Cardiac muscle cell (in vitro differentiated cells and primary cell): ENCODE measurements around the gene PRKCA. TPM values are rescaled to one million over a fixed set of nuclear protein-coding genes. Genes with fewer than 3 reads are reported as not detected.
A peak's percentile ranks its signal among the peaks of the same experiment; 100 is the strongest.

ENCODE experiments used
- DNase-seq, 2 donors: peaks; one replicate each; pipeline versions ENCODE4 v3.0.0 to v3.0.0-alpha.2; 2010 to 2017; ENCODE audit warnings: low read depth in 1 of 2, low spot score in 1 of 2
- H3K27ac ChIP-seq: fragments of 200-600 bp; sonication (generic); 2 replicates; pipeline ENCODE4 v1.5.1; 2016
- H3K27me3 ChIP-seq: fragments of 200-600 bp; sonication (generic); 2 replicates; pipeline ENCODE4 v1.6.0; 2016; ENCODE audit warnings: control low read depth
- H3K36me3 ChIP-seq: fragments of 200-600 bp; sonication (generic); 2 replicates; pipeline ENCODE4 v1.5.1; 2016; ENCODE audit warnings: control low read depth
- H3K4me1 ChIP-seq: fragments of 200-600 bp; sonication (generic); 2 replicates; pipeline ENCODE4 v1.8.1; 2017; ENCODE audit warnings: low read depth, mild to moderate bottlenecking, mixed run types
- H3K4me3 ChIP-seq: fragments of 200-600 bp; sonication (generic); 2 replicates; pipeline ENCODE4 v1.5.1; 2016; ENCODE audit warnings: mild to moderate bottlenecking
- H3K9me3 ChIP-seq: fragments of 200-600 bp; sonication (generic); 2 replicates; pipeline ENCODE4 v1.5.1; 2017; ENCODE audit warnings: low read depth, mild to moderate bottlenecking, control low read depth
- CTCF ChIP-seq: IDR thresholded peaks from 2 replicates; pipeline ENCODE4 v1.5.1; 2012; ENCODE audit warnings: low read depth, mild to moderate bottlenecking, low read length
- polyA plus RNA-seq: library from polyadenylated mRNA; unstranded; fragments of >200 nt; fragmentation: Nextera tagmentation; extraction: Ambion mirVana; gene quantifications from 2 replicates; pipeline ENCODE4 v1.2.1, GENCODE V29; 2016
- total RNA-seq: library from RNA; depleted of rRNA; stranded (reverse); fragments of >200 nt; gene quantifications from 2 replicates; pipeline ENCODE4 v1.2.3, GENCODE V29; 2016

The PRKCA gene
- total and polyA plus RNA-seq, 2 experiments from 2014 or later, result 3.1 to 10.3 TPM

- Histone ChIP-seq H3K9me3 (no peaks in the 10 kb centered on the region), H3K36me3 (no peaks in the 10 kb centered on the region), H3K27ac (no peak overlapping the region), H3K27me3 (no peaks in the 10 kb centered on the region), H3K4me1 (peaks cover 8% of the 10 kb centered on the region), H3K4me3 (no peak overlapping the region)
- no peak for TF ChIP-seq CTCF
- DNase-seq, result peak in 1 of 2 donors; percentile 22
These were observed 556.9 kb downstream of the PRKCA start for GRCh38 chr17:66859353-66859752.

DNA sequence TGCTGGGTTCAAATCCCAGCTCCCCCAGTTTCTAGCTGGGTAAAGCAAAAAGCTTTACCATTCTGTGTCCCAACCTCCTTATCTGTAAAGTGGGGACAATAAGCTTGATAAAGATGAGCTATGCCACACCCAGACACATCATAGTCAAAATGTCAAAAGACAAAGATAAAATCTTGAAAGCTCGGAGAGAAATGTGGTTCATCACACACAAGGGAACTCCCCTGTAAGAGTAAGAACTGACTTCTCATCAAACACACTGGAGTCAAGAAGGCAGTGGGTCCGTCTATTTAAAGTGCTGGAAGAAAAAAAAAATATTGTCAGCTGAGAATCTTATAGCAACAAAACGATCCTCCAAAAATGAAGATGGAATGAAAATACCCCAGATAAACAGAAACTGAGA, 557.8 kb downstream of the PRKCA start:
- Histone ChIP-seq H3K27me3 (no peaks in the 10 kb centered on the region), H3K9me3 (no peaks in the 10 kb centered on the region), H3K4me3 (no peak overlapping the region), H3K27ac (no peak overlapping the region), H3K4me1 (peaks cover 8% of the 10 kb centered on the region), H3K36me3 (no peaks in the 10 kb centered on the region)
- TF ChIP-seq CTCF, result no peak
- no peak for DNase-seq

Other genes with a start within 250 kb of the PRKCA start
- 4.2 and 10.9 TPM in 2 replicates for gene CEP112, start 110.5 kb upstream of the PRKCA start, total RNA-seq
- 7.7 and 14.4 TPM in 2 replicates for gene CEP112, start 110.5 kb upstream of the PRKCA start, polyA plus RNA-seq
- gene APOH, start 73.2 kb upstream of the PRKCA start, total RNA-seq, result not detected in 2 replicates
- gene APOH, start 73.2 kb upstream of the PRKCA start, polyA plus RNA-seq, result not detected in 2 replicates